GM23248 (cell line): ENCODE data around the gene MAP2.

Experiments
- EZH2 ChIP-seq: fragments of 200-600 bp; sonication (generic); IDR thresholded peaks from 2 replicates; pipeline ENCODE4 v1.6.1; 2018; ENCODE audit warnings: antibody characterized with exemption, mild to moderate bottlenecking; ENCODE audit not compliant: insufficient read depth, poor library complexity, severe bottlenecking
- EZH2phosphoT487 ChIP-seq: fragments of 200-600 bp; sonication (generic); IDR thresholded peaks from 2 replicates; pipeline ENCODE4 v1.6.1; 2018; ENCODE audit warnings: antibody characterized with exemption, moderate library complexity, mild to moderate bottlenecking, low read depth; ENCODE audit not compliant: insufficient read depth

- TF ChIP-seq EZH2, result no peak
- TF ChIP-seq EZH2phosphoT487, result no peak
Observed at GRCh38 chr2:209570194-209570593, 146.3 kb downstream of the MAP2 start.
